Measurements from ENCODE around the gene DUSP6.

The DUSP6 gene

GRCh38 chr12:89324437-89324836 is 27.9 kb downstream of the DUSP6 start:
- FAIRE-seq (no peak), DNase-seq (ENCODE audit: insufficient read length, low spot score) (no peak)
- no peak for TF ChIP-seq POLR2A (IDR thresholded peaks at IDR 0.05; ENCODE audit: low read depth, low read length)

- no peak for DNase-seq (ENCODE audit: insufficient read length, low spot score)
- no peak for FAIRE-seq
- no peak for TF ChIP-seq POLR2A (IDR thresholded peaks at IDR 0.05; ENCODE audit: low read depth, low read length)
These were observed 28.6 kb downstream of the DUSP6 start for GRCh38 chr12:89323568-89324218.

- no peak for TF ChIP-seq POLR2A (IDR thresholded peaks at IDR 0.05; ENCODE audit: low read depth, low read length)
- DNase-seq (ENCODE audit: insufficient read length, low spot score) (no peak), FAIRE-seq (no peak)
These were observed 31.6 kb downstream of the DUSP6 start for GRCh38 chr12:89320735-89321134.

GRCh38 chr12:89319606-89320005 is 32.7 kb downstream of the DUSP6 start:
- DNase-seq (ENCODE audit: insufficient read length, low spot score) (no peak), FAIRE-seq (no peak)
- no peak for TF ChIP-seq POLR2A (IDR thresholded peaks at IDR 0.05; ENCODE audit: low read depth, low read length)

GRCh38 chr12:89319122-89319521 is 33.2 kb downstream of the DUSP6 start:
- TF ChIP-seq POLR2A (IDR thresholded peaks at IDR 0.05; ENCODE audit: low read depth, low read length): no peak
- DNase-seq (ENCODE audit: insufficient read length, low spot score): no peak
- no peak for FAIRE-seq

GRCh38 chr12:89316705-89317139 is 35.6 kb downstream of the DUSP6 start:
- DNase-seq (ENCODE audit: insufficient read length, low spot score) (no peak), FAIRE-seq (no peak)
- TF ChIP-seq POLR2A (IDR thresholded peaks at IDR 0.05; ENCODE audit: low read depth, low read length): no peak

GRCh38 chr12:89314060-89314761 is 38.1 kb downstream of the DUSP6 start:
- no peak for FAIRE-seq

GRCh38 chr12:89311703-89312293 is 40.5 kb downstream of the DUSP6 start:
- FAIRE-seq (no peak), DNase-seq (ENCODE audit: insufficient read length, low spot score) (no peak)
- no peak for TF ChIP-seq POLR2A (IDR thresholded peaks at IDR 0.05; ENCODE audit: low read depth, low read length)

More at GRCh38 chr12:89314060-89314761, 38.1 kb downstream of the DUSP6 start:
- no peak for DNase-seq (ENCODE audit: insufficient read length, low spot score)
- TF ChIP-seq POLR2A (IDR thresholded peaks at IDR 0.05; ENCODE audit: low read depth, low read length): no peak

- no peak for TF ChIP-seq POLR2A (IDR thresholded peaks at IDR 0.05; ENCODE audit: low read depth, low read length)
- FAIRE-seq (peak; percentile 64), DNase-seq (ENCODE audit: insufficient read length, low spot score) (no peak)
These were observed 42.5 kb downstream of the DUSP6 start for GRCh38 chr12:89309815-89310214.

GRCh38 chr12:89309440-89309802 is 42.9 kb downstream of the DUSP6 start:
- TF ChIP-seq POLR2A (IDR thresholded peaks at IDR 0.05; ENCODE audit: low read depth, low read length): no peak
- no peak for FAIRE-seq
- no peak for DNase-seq (ENCODE audit: insufficient read length, low spot score)

GRCh38 chr12:89307474-89308253 is 44.6 kb downstream of the DUSP6 start:
- FAIRE-seq: no peak
- TF ChIP-seq POLR2A (IDR thresholded peaks at IDR 0.05; ENCODE audit: low read depth, low read length): no peak
- DNase-seq (ENCODE audit: insufficient read length, low spot score): no peak

GRCh38 chr12:89306827-89307473 is 45.4 kb downstream of the DUSP6 start:
- no peak for FAIRE-seq
- TF ChIP-seq POLR2A (IDR thresholded peaks at IDR 0.05; ENCODE audit: low read depth, low read length): no peak
- DNase-seq (ENCODE audit: insufficient read length, low spot score): no peak

GRCh38 chr12:89305373-89305772 is 46.9 kb downstream of the DUSP6 start:
- FAIRE-seq: no peak
- no peak for TF ChIP-seq POLR2A (IDR thresholded peaks at IDR 0.05; ENCODE audit: low read depth, low read length)

GRCh38 chr12:89299931-89300330 is 52.4 kb downstream of the DUSP6 start:
- DNase-seq (ENCODE audit: insufficient read length, low spot score) (no peak), FAIRE-seq (no peak)
- no peak for TF ChIP-seq POLR2A (IDR thresholded peaks at IDR 0.05; ENCODE audit: low read depth, low read length)

More at GRCh38 chr12:89305373-89305772, 46.9 kb downstream of the DUSP6 start:
- no peak for DNase-seq (ENCODE audit: insufficient read length, low spot score)
